Right lobe of liver (tissue), 6 donors: ENCODE data around the gene FOXR2. TPM values are rescaled to one million over a fixed set of nuclear protein-coding genes. Genes with fewer than 3 reads are reported as not detected.
A peak's percentile ranks its signal among the peaks of the same experiment; 100 is the strongest.

Experiments used
- ATAC-seq, 4 donors: fragments of 200-7000 bp; cut with Tn5 transposase; one replicate each; pipeline ENCODE4 v1.9.1; 2020; ENCODE audit warnings: mild to moderate bottlenecking in 4 of 4, moderate library complexity in 4 of 4
- DNase-seq, 3 donors: peaks; one replicate each; pipeline ENCODE4 v3.0.0-alpha.2; 2020
- H3K27ac ChIP-seq, 3 donors: fragments of 200-600 bp; one replicate each; pipeline ENCODE4 v1.8.0; 2022
- H3K27me3 ChIP-seq, 2 donors: fragments of 200-600 bp; one replicate each; pipeline ENCODE4 v1.8.0; 2022
- H3K36me3 ChIP-seq, 4 donors: fragments of 200-600 bp; sonication (generic) in 1 of 4; one replicate each; pipeline versions ENCODE4 v1.5.1 to v1.8.0; 2017 to 2022; ENCODE audit warnings: control low read depth in 1 of 4
- H3K4me1 ChIP-seq, 4 donors: fragments of 200-600 bp; sonication (generic) in 1 of 4; one replicate each; pipeline versions ENCODE4 v1.5.1 to v1.8.0; 2017 to 2022; ENCODE audit warnings: control low read depth in 1 of 4
- H3K4me3 ChIP-seq, 3 donors: fragments of 200-600 bp; one replicate each; pipeline ENCODE4 v1.8.0; 2022
- H3K9me3 ChIP-seq, 4 donors: fragments of 200-600 bp; sonication (generic) in 1 of 4; one replicate each; pipeline versions ENCODE4 v1.5.1 to v1.8.0; 2017 to 2022; ENCODE audit warnings: control low read depth in 1 of 4
- CTCF ChIP-seq, 4 donors: fragments of 200-600 bp in 3 of 4; fragments of 450-650 bp in 1 of 4; IDR thresholded peaks; one replicate each; pipeline versions ENCODE4 v1.5.1 to v1.8.0; 2016 to 2022; ENCODE audit warnings: antibody characterized with exemption in 4 of 4, mild to moderate bottlenecking in 2 of 4
- POLR2A ChIP-seq: fragments of 450-650 bp; IDR thresholded peaks from one replicate; pipeline ENCODE4 v1.6.1; 2017; ENCODE audit warnings: antibody characterized with exemption, mild to moderate bottlenecking
- WGBS: methylation state at CpG from one replicate; pipeline ENCODE4 v1.1.6; 2018; ENCODE audit warnings: low coverage, low lambda C conversion rate; ENCODE audit not compliant: insufficient coverage; ENCODE audit errors: missing lambda C conversion rate; 5-methylcytosine and 5-hydroxymethylcytosine counted together
- intact Hi-C, 2 donors: fragments of 100-400 bp; cut with DNase I; formaldehyde crosslinking; loops; one replicate each; pipeline versions ENCODE4 v1.11.2 to v1.14.1; 2022
- total RNA-seq, 6 experiments: library from RNA; depleted of rRNA in 2 of 6; stranded (reverse); fragments of >200 nt in 2 of 6; fragmentation: NEBNext Ultra II Directional in 3 of 6; extraction: Animal tissue kit (Norgen Biotek cat#: 25700) in 3 of 6; gene quantifications; one replicate each; pipeline versions ENCODE4 v1.1.0 to v1.2.4, GENCODE V29; 2016 to 2023
- donor health status: DM: no; HTN: yes; CAD: no.
- donor health status: DM: no; HTN: no; CAD: no.
- donor health status: DM: no; HTN: no; CAD: no.
- donor health status: DM: no; HTN: yes; CAD: no.
- donor health status: DM: no; HTN: yes; CAD: no.

Gene FOXR2
- total RNA-seq, 6 experiments from 2014 or later: not detected

GRCh38 chrX:55638933-55639332 lies 15.7 kb downstream of the FOXR2 start:
- intact Hi-C loops: no loop called here
- Histone ChIP-seq H3K4me1 (no peaks in the 10 kb centered on the region), H3K9me3 (no peaks in the 10 kb centered on the region), H3K27ac (no peak overlapping the region), H3K4me3 (no peak overlapping the region), H3K36me3 (no peaks in the 10 kb centered on the region), H3K27me3 (peaks cover 0 to 7% of the 10 kb centered on the region in 2 donors)
- WGBS: 20% methylated on average over 1 of the region's 1 CpG
- ATAC-seq: no peak
- DNase-seq: no peak
- TF ChIP-seq POLR2A (no peak), CTCF (IDR thresholded peaks at IDR 0.05) (no peak)

- Histone ChIP-seq H3K27ac (no peak overlapping the region), H3K4me1 (no peaks in the 10 kb centered on the region), H3K27me3 (peaks cover 0 to 7% of the 10 kb centered on the region in 2 donors), H3K36me3 (no peaks in the 10 kb centered on the region), H3K4me3 (no peak overlapping the region), H3K9me3 (no peaks in the 10 kb centered on the region)
- TF ChIP-seq CTCF (IDR thresholded peaks at IDR 0.05) (no peak), POLR2A (no peak)
- no peak for DNase-seq
- peak; percentile 36 to 83 (median 54) for ATAC-seq
- intact Hi-C loops: no loop called here
- WGBS: 20% methylated on average over 4 of the region's 4 CpGs
Measured at GRCh38 chrX:55640854-55641253, 17.7 kb downstream of the FOXR2 start.

GRCh38 chrX:55648434-55648833 lies 25.2 kb downstream of the FOXR2 start:
- WGBS: 63% methylated on average over 4 of the region's 5 CpGs

GRCh38 chrX:55659931-55660330 lies 36.7 kb downstream of the FOXR2 start:
- TF ChIP-seq CTCF (IDR thresholded peaks at IDR 0.05) (no peak), POLR2A (no peak)
- Histone ChIP-seq H3K9me3 (no peaks in the 10 kb centered on the region), H3K36me3 (no peaks in the 10 kb centered on the region), H3K4me3 (no peak overlapping the region), H3K27ac (no peak overlapping the region), H3K4me1 (no peaks in the 10 kb centered on the region), H3K27me3 (no peaks in the 10 kb centered on the region)
- DNase-seq (no peak), ATAC-seq (no peak)
- intact Hi-C loops: no loop called here
- WGBS: 4% methylated on average over 2 of the region's 2 CpGs

More at GRCh38 chrX:55648434-55648833, 25.2 kb downstream of the FOXR2 start:
- H3K4me3 ChIP-seq: no peak overlapping the region
- H3K4me1 ChIP-seq: no peaks in the 10 kb centered on the region
- TF ChIP-seq CTCF (IDR thresholded peaks at IDR 0.05): no peak
- no peak for TF ChIP-seq POLR2A
- H3K27ac ChIP-seq: no peak overlapping the region
- H3K36me3 ChIP-seq: no peaks in the 10 kb centered on the region
- DNase-seq (no peak), ATAC-seq (no peak)
- intact Hi-C loops: no loop called here
- no peaks in the 10 kb centered on the region for H3K9me3 ChIP-seq
- H3K27me3 ChIP-seq: no peaks in the 10 kb centered on the region

- H3K4me3 ChIP-seq: no peak overlapping the region
- intact Hi-C loops: no loop called here
- no peaks in the 10 kb centered on the region for H3K27me3 ChIP-seq
- 38% methylated on average over 3 of the region's 3 CpGs for WGBS
- DNase-seq (no peak), ATAC-seq (no peak)
- TF ChIP-seq POLR2A (no peak), CTCF (IDR thresholded peaks at IDR 0.05) (no peak)
- no peaks in the 10 kb centered on the region for H3K9me3 ChIP-seq
- H3K4me1 ChIP-seq: no peaks in the 10 kb centered on the region
- H3K27ac ChIP-seq: no peak overlapping the region
- H3K36me3 ChIP-seq: no peaks in the 10 kb centered on the region
Measured at GRCh38 chrX:55663584-55663983, 40.4 kb downstream of the FOXR2 start.
